PC-9 (cell line): ENCODE results near the gene ALDOB. TPM values are rescaled to one million over a fixed set of nuclear protein-coding genes. Genes with fewer than 3 reads are reported as not detected.

Experiments used
- BruUV-seq: library from RNA; stranded (reverse); fragments of 400-500 nt; replicated peaks from 2 replicates; lab custom pipeline; 2021; lab: Mats Ljungman, UMichigan
- CTCF ChIA-PET: fragments of 300-600 bp; sonication (Branson Sonifier 250); formaldehyde crosslinking; loops from one replicate; lab custom pipeline; 2022; ENCODE audit warnings: antibody characterized with exemption; lab: Charles Lee
- POLR2A ChIA-PET: fragments of 300-600 bp; sonication (Branson Sonifier 250); formaldehyde crosslinking; loops from one replicate; lab custom pipeline; 2022; ENCODE audit warnings: antibody characterized with exemption; ENCODE audit not compliant: unreplicated experiment; lab: Charles Lee
- DNase-seq, 2 experiments: peaks; one replicate each; pipeline versions ENCODE4 v3.0.0 to v3.0.0-alpha.2; 2015 to 2022; ENCODE audit warnings: mixed read lengths in 1 of 2
- H2AFZ ChIP-seq: fragments of 200-600 bp; sonication (generic); 2 replicates; pipeline ENCODE4 v1.8.1; 2017; ENCODE audit warnings: antibody characterized with exemption
- H3F3A ChIP-seq: fragments of 200-600 bp; sonication (generic); 2 replicates; pipeline ENCODE4 v1.8.1; 2017; ENCODE audit warnings: antibody characterized with exemption, mild to moderate bottlenecking, low read depth; ENCODE audit not compliant: insufficient read depth
- H3K27ac ChIP-seq: fragments of 200-600 bp; sonication (generic); 2 replicates; pipeline ENCODE4 v1.6.1; 2016; ENCODE audit warnings: mixed run types
- H3K27me3 ChIP-seq: fragments of 200-600 bp; sonication (generic); 2 replicates; pipeline ENCODE4 v1.6.1; 2016; ENCODE audit warnings: low read depth, mixed run types; ENCODE audit not compliant: insufficient read depth
- H3K36me3 ChIP-seq: fragments of 200-600 bp; sonication (generic); 2 replicates; pipeline ENCODE4 v1.6.1; 2016; ENCODE audit warnings: low read depth, mixed run types
- H3K4me1 ChIP-seq: fragments of 200-600 bp; sonication (generic); replicated peaks from 2 replicates; pipeline ENCODE4 v1.6.1; 2016; ENCODE audit warnings: mixed run types; ENCODE audit not compliant: insufficient read depth
- H3K4me2 ChIP-seq: fragments of 200-600 bp; sonication (generic); 2 replicates; pipeline ENCODE4 v1.6.1; 2017; ENCODE audit warnings: mixed run types
- H3K4me3 ChIP-seq: fragments of 200-600 bp; sonication (generic); 2 replicates; pipeline ENCODE4 v1.6.1; 2016; ENCODE audit warnings: mixed run types
- H3K79me2 ChIP-seq: fragments of 200-600 bp; sonication (generic); 2 replicates; pipeline ENCODE4 v1.6.1; 2017; ENCODE audit warnings: low read depth, mixed run types
- H3K9me2 ChIP-seq: fragments of 200-600 bp; sonication (generic); 2 replicates; pipeline ENCODE4 v1.8.1; 2017; ENCODE audit warnings: mild to moderate bottlenecking; ENCODE audit not compliant: insufficient read depth
- H3K9me3 ChIP-seq: fragments of 200-600 bp; sonication (generic); 2 replicates; pipeline ENCODE4 v1.8.1; 2016; ENCODE audit warnings: low read depth; ENCODE audit not compliant: insufficient read depth
- H4K20me1 ChIP-seq: fragments of 200-600 bp; sonication (generic); 2 replicates; pipeline ENCODE4 v1.8.1; 2017; ENCODE audit not compliant: insufficient read depth
- EZH2 ChIP-seq: fragments of 200-600 bp; sonication (generic); IDR thresholded peaks from 2 replicates; pipeline ENCODE4 v1.8.0; 2017; ENCODE audit warnings: antibody characterized with exemption, low read depth
- intact Hi-C: fragments of 100-400 bp; cut with micrococcal nuclease; formaldehyde crosslinking; loops from one replicate; pipeline ENCODE4 v1.10.0; 2022; ENCODE audit not compliant: unreplicated experiment
- total RNA-seq: library from RNA; stranded (reverse); gene quantifications from 2 replicates; pipeline ENCODE4 v1.2.3, GENCODE V29; 2021
- TF ChIP-seq, protein P1 (sequence below): fragments of 200-600 bp; sonication (generic); conservative IDR thresholded peaks from 2 replicates; pipeline ENCODE4 v1.6.1; 2017; ENCODE audit warnings: mixed run types, antibody characterized with exemption, mild to moderate bottlenecking, moderate library complexity

The ALDOB gene
- total RNA-seq, 1 experiment from 2014 or later = not detected

DNA sequence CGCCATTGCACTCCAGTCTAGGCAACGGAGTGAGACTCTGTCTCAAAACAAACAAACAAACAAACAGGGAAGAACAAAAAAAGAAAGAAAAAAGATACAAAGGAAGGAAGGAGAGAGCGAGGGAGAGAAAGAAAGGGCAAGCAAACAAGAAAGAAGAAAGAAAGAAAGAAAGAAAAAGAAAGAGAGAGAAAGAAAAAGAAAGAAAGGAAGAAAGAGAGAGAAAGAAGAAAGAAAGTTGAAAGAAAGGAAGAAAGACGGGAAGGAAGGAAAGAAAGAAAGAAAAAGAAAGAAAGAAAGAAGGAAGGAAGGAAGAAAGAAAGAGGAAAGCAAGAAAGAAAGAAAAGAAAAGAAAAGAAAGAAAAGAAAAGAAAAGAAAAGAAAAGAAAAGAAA lies 13.1 kb upstream of the ALDOB start:
- no peaks in the 10 kb centered on the region for H3K9me2 ChIP-seq
- H3K36me3 ChIP-seq = no peaks in the 10 kb centered on the region
- no peak overlapping the region for H3K27ac ChIP-seq
- no peaks in the 10 kb centered on the region for H3K79me2 ChIP-seq
- CTCF ChIA-PET = interaction anchor here (0.6 to 1.1 kb wide), 5 partner anchors 10 to 84 kb away, joined by 3 to 5 read pairs (median 4); no protein-coding TSS in a partner anchor
- no peak for TF ChIP-seq EZH2
- TF ChIP-seq, protein P1, sequence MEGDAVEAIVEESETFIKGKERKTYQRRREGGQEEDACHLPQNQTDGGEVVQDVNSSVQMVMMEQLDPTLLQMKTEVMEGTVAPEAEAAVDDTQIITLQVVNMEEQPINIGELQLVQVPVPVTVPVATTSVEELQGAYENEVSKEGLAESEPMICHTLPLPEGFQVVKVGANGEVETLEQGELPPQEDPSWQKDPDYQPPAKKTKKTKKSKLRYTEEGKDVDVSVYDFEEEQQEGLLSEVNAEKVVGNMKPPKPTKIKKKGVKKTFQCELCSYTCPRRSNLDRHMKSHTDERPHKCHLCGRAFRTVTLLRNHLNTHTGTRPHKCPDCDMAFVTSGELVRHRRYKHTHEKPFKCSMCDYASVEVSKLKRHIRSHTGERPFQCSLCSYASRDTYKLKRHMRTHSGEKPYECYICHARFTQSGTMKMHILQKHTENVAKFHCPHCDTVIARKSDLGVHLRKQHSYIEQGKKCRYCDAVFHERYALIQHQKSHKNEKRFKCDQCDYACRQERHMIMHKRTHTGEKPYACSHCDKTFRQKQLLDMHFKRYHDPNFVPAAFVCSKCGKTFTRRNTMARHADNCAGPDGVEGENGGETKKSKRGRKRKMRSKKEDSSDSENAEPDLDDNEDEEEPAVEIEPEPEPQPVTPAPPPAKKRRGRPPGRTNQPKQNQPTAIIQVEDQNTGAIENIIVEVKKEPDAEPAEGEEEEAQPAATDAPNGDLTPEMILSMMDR = no peak
- H3K4me1 ChIP-seq = no peaks in the 10 kb centered on the region
- H3K9me3 ChIP-seq = no peaks in the 10 kb centered on the region
- no peaks in the 10 kb centered on the region; the same call in 1 of the 2 replicates for H4K20me1 ChIP-seq
- peak overlapping the region; percentile 64; the same call in 1 of the 2 replicates for H3K4me3 ChIP-seq
- DNase-seq = no peak
- no peaks in the 10 kb centered on the region for H3F3A ChIP-seq
- peaks cover 12% of the 10 kb centered on the region; the same call in 1 of the 2 replicates for H3K27me3 ChIP-seq
- POLR2A ChIA-PET = interaction anchor here (0.6 kb wide), 1 partner anchor 84 kb away, joined by 6 read pairs; no protein-coding TSS in a partner anchor
- BruUV-seq = no TSS peak
- H3K4me2 ChIP-seq = peak overlapping the region; percentile 78
- intact Hi-C loops = loop anchor here (2.0 kb wide), 1 partner anchor 84 kb away; the partner anchor contains the start of gene RNF20
- peak overlapping the region; percentile 79; the same call in 1 of the 2 replicates for H2AFZ ChIP-seq

DNA sequence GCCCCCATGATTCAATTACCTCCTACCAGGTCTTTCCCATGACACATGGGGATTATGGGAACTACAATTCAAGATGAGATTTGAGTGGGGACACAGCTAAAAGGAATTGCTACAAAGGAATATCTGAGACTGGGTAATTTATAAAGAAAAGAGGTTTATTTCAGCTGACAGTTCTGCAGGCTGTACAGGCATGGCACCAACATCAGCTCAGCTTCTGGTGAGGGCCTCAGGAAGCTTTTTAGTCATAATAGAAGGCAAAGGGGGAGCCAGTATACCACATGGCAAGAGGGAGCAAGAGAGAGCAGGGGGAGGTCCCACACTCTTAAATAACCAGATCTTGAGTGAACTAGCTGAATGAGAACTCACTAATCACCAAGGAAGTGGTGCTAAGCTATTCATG lies 11.2 kb upstream of the ALDOB start:
- H3K36me3 ChIP-seq = no peaks in the 10 kb centered on the region
- H3K9me3 ChIP-seq = no peaks in the 10 kb centered on the region
- H3K4me1 ChIP-seq = no peaks in the 10 kb centered on the region
- no peaks in the 10 kb centered on the region for H3K9me2 ChIP-seq
- POLR2A ChIA-PET = no interaction called here
- DNase-seq = no peak
- H4K20me1 ChIP-seq = no peaks in the 10 kb centered on the region; the same call in 1 of the 2 replicates
- no peak overlapping the region for H2AFZ ChIP-seq
- intact Hi-C loops = no loop called here
- CTCF ChIA-PET = no interaction called here
- no peak overlapping the region for H3K27ac ChIP-seq
- BruUV-seq = no TSS peak
- H3K27me3 ChIP-seq = peaks cover 20% of the 10 kb centered on the region; the same call in 1 of the 2 replicates
- no peaks in the 10 kb centered on the region for H3F3A ChIP-seq
- H3K79me2 ChIP-seq = no peaks in the 10 kb centered on the region
- no peak overlapping the region for H3K4me3 ChIP-seq
- H3K4me2 ChIP-seq = no peak overlapping the region
- TF ChIP-seq EZH2 = no peak
- TF ChIP-seq, protein P1 = no peak

DNA sequence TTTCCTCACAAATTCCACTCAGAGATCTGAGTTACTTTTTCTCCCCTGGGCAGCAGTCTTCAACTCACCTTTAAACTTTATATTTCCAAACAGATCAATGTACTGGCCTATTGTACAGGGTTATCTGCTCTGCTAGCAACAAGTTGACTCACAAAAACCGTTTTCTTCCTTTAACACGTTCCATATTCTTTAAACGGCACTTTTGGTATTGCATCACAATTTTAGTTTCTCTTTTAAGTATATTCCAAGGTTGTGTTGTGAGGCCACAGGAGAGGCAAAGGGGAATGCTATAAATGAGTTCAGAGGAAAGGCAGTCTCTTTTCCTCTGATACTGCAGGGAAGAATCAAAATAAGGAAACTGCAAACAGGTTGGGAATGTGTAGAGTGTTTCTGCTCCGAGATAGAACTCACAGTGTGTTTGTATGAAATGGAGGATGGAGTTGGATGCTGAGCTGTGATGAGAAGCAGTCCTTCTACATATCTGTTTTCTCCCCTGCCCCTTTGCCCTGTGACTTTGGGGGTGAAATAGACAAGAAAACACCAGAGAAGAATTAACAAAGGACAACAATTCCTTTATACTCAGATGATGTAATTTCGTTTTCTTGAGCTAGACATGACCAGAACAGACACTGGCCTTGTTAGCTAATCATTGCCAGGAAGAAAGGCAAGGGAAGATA lies 9.9 kb upstream of the ALDOB start:
- no peak overlapping the region for H3K4me3 ChIP-seq
- no peaks in the 10 kb centered on the region for H3K9me3 ChIP-seq
- H3K79me2 ChIP-seq = no peaks in the 10 kb centered on the region
- no peak overlapping the region; the same call in 1 of the 2 replicates for H2AFZ ChIP-seq
- no peaks in the 10 kb centered on the region for H3K36me3 ChIP-seq
- TF ChIP-seq, protein P1 = no peak
- no peak for TF ChIP-seq EZH2
- CTCF ChIA-PET = no interaction called here
- no peaks in the 10 kb centered on the region for H3K9me2 ChIP-seq
- peak overlapping the region; percentile 48 for H3K4me2 ChIP-seq
- H3K27me3 ChIP-seq = peaks cover 20% of the 10 kb centered on the region; the same call in 1 of the 2 replicates
- no peaks in the 10 kb centered on the region; the same call in 1 of the 2 replicates for H4K20me1 ChIP-seq
- H3K27ac ChIP-seq = no peak overlapping the region
- intact Hi-C loops = no loop called here
- no peaks in the 10 kb centered on the region for H3F3A ChIP-seq
- BruUV-seq = no TSS peak
- POLR2A ChIA-PET = no interaction called here
- no peaks in the 10 kb centered on the region for H3K4me1 ChIP-seq
- DNase-seq = no peak
